Activated CD4-positive, CD25-positive, alpha-beta regulatory T cell (primary cell): ENCODE measurements around the gene PLVAP.

Experiments
- DNase-seq, 4 experiments: peaks; one replicate each; lab custom pipeline; 2025; lab: John Stamatoyannopoulos, UW

The PLVAP gene, protein sequence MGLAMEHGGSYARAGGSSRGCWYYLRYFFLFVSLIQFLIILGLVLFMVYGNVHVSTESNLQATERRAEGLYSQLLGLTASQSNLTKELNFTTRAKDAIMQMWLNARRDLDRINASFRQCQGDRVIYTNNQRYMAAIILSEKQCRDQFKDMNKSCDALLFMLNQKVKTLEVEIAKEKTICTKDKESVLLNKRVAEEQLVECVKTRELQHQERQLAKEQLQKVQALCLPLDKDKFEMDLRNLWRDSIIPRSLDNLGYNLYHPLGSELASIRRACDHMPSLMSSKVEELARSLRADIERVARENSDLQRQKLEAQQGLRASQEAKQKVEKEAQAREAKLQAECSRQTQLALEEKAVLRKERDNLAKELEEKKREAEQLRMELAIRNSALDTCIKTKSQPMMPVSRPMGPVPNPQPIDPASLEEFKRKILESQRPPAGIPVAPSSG

DNA sequence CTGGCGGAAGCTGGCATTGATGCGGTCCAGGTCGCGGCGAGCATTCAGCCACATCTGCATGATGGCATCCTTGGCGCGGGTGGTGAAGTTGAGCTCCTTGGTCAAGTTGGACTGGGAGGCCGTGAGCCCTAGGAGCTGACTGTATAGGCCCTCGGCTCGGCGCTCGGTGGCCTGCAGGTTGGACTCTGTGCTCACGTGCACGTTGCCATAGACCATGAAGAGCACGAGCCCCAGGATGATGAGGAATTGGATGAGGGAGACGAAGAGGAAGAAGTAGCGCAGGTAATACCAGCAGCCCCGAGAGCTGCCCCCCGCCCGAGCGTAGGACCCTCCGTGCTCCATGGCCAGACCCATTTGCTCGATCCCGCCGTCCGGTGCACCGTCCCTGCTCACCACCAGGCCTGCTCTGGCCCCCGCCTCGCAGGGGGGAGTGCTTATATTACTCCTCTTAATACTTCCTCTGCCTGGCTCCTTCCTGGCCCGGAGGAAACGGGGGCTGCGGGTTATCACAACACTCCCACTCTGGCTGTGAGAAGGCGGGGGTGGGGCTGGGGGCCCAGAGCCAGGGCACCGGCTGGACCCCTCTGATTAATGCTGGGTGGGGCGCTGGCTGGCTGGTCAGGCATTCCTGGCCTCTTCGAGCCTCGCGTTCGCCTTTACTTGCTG, at the start of gene PLVAP:
Gene PLVAP (minus strand): TSS at position 408 of the 666 bp plus-strand sequence. CDS start 54 bp downstream, at position 354.
- DNase-seq, result no peak

DNA sequence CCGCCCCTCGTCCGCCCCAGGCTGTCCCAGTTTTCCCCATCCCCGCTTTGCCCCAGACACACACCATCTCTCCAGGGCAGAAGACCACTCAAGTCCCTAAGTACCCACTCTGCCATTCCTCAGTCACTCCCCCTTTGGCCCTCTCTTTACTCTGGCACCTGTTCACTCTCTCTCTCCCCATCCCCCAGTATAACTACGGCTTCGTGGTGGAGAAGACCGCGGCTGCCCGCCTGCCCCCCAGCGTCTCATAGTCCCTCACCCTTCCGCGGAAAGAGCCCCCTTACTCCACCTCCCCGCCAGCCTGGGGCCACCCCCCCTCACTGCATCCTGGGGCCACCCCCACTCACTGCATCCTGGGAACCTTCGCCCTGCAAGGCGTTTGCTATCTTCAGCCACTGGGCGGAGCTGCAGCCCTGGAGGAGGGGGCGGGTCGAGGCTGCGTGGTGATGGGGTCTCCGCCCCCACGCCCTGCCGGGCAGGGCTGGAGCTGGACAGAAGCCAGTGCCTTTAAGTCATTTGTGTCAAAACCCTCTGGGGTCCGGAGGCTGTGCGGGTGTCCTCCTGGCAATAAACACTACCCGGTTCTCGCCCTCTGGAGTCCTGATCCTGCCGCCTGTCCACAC, 47.7 kb upstream of the PLVAP start:
- no peak for DNase-seq

DNA sequence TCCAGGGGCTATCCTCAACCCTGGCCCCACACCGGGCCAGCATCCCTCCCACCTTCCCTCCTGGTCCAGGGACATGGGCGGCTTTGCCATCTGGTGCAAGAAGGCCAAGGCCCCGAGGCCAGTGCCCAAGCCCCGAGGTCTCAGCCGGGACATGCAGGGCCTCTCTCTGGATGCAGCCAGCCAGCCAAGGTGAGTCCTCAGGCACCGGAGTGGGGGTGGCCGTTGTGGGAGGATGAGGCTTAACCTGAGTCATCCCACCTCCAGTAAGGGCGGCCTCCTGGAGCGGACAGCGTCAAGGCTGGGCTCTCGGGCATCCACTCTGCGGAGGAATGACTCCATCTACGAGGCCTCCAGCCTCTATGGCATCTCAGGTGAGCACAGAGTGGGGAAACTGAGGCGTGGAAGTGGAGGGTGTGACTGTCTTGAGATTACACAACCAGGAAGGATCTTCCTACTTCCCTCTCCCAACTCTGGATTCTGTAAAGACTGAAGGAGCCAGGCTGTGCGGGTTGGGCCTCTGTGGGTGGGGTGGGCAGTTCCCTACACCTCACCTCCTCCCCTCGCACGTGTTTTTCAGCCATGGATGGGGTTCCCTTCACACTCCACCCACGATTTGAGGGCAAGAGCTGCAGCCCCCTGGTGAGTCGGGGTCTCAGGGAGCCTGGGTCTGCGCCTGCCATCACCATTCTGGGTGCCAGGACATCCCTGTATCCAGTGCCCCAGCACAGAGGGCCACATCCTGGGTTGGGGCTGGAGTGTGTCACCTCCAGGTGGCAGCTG, 46.5 kb upstream of the PLVAP start:
- no peak for DNase-seq

DNA sequence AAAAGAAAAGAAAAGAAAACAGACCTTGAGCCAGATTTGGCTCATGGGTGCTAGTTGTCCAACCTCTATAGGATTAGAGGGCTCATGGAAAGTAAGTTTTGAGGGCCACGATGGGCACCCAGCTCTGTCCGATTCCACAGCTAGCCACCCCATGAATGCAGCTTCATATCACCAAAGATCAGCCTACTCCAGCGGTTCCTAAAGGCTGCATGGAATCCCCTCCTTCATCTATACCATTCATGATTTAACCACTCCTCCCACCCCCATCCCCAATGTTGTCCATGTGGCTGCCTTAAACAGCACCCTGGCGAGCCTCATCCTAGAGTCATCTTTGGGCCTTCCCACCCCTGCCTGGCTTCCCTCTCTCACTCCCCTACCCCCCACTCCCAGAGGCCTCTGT, 44.8 kb upstream of the PLVAP start:
- DNase-seq, result no peak

DNA sequence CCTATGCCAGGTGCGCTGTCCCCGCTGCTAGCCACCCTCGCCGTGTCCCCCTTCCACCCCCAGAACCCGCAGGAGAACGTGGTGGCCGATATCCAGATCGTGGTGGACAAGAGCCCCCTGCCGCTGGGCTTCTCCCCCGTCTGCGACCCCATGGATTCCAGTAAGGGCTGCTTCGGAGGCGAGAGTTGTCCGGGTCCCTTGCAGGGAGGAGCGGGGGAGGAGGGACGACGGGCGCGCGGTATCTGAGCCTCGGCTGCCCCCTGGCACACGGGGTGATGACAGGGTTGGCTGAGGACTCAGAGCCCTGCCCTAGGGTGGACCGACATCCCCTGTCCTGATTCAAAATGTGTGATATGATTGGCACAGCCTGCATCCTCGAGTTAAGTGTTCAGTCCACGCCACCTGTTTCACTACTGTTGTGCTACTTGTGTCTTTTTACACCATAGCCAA, 43.4 kb upstream of the PLVAP start:
- no peak for DNase-seq

DNA sequence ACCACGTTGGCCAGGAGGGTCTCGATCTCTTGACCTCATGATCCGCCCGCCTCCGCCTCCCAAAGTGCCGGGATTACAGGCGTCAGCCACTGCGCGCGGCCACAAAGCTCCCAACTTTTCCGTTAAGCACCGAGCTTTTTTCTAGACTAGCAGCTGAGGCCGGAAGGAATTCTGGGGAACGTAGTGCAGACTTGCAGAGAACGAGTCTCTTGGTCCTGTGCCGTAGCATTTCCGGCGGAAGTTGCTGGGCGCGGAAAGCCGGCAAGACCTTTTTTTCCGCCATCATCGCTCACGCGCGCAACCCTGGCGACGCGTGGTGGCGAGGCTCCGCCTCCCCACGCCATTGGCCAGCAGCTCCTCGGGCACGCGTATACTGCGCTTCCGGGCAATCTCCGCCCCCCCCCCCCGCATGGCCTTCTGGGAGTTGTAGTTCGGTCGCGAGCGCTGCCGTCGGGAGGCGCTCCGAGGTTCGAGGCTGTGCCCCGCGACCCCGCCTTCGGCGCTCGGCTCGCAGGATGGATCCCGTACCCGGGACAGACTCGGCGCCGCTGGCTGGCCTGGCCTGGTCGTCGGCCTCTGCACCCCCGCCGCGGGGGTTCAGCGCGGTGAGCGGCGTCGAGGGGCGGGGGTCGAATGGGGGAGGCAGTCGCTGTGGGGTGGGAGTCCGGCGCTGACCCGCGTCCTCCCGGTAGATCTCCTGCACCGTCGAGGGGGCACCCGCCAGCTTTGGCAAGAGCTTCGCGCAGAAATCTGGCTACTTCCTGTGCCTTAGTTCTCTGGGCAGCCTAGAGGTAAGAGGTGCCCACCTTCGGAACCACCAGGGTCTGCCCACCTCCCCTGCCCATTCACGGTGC, 42.7 kb upstream of the PLVAP start, which contains the start of gene MVB12A:
Gene MVB12A (plus strand): TSS at position 427 of the 854 bp plus-strand sequence. CDS start 89 bp downstream, at position 516.
- peak; percentile 86 to 95 (median 90) for DNase-seq

DNA sequence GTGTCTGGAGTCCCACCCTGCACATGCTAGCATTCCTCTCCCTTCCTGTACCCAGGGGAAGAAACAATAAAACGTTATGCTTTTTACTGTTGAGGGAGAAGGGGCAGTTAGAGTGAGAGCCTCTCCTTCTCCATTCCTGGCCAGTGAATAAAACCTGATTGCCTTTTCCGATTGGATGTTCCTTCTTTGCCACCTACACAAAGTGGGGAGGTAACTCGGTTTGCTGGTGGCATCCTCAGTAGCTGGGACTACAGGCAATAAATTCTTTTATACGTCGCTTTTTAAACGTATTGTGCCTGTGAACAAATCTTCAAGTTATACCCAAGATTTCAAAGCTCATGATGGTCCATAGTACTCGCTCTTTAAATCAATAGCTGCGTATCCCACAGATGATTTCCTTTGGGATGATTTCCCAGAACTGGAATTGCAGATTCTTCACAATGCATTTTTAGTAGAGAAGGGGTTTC, 42.0 kb upstream of the PLVAP start:
- no peak for DNase-seq

DNA sequence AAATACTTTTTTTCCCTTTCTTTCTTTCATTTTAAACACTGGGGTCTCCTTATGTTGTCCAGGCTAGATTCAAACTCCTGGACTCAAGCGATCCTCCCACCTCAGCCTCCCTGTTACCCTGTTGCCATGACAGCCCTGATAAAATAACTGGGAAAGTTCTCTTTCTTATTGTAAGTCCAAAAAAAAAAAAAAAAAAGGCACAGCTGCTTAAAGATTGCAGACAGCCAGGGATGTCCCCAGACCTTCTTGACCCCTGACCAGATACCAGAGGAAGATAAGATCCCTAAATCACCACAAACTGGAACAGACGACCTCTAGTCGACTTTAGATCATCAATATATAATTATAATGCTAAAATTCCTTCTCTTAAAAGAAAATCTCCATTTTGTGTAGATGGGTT, 41.6 kb upstream of the PLVAP start:
- DNase-seq, result no peak

DNA sequence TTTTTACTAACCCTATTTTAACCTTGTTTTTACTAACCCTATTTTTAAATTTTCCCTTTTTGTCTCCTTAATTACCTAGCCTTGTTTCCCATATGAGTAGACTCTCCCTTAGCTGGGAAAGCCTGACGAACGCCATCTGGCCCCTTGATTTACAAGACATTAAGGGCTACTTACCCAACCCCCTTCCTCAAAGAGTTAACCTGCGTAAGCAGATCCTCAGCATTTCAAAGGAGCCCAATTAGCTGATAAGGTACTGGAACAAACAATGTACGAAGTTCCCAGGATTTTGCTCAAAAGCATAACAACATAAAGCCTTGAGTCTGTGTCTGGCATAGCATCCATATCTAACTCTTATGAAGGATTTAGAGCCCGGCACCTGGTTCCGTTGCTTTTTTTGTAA, 38.0 kb upstream of the PLVAP start:
- DNase-seq, result no peak

DNA sequence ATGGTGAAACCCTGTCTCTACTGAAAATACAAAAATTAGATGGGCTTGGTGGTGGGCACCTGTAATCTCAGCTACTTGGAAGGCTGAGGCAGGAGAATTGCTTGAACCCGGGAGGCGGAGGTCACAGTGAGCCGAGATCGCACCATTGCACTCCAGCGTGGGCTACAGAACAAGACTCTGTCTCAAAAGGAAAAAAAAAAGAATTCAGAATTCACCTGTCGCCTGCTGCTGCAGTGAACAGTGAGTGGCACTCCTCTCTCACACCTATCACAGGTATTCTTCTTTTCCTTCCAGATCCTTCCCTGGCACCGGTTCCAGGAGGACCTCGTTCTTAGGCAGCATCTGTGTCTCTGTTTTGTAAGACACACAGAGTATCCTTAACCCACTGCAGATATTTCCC, 37.0 kb upstream of the PLVAP start:
- no peak for DNase-seq

DNA sequence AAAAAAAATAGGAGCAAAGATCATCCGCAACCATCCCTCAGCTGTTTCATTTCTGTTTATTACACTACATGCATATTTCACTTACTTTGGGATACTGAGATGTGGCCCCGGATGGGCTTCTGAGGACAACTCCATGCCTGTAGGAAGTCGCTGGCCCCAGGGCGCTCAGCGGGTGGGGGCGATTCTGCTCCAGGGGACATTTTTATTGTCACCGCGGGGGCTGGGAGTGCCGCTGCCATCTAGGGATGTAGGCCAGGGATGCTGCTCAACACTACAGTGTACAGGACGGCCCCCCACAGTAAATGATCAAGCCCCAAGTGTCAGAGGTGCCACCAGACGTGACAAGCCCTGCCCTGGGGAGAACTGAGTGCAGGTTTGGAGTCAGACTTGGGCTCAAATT, 34.7 kb upstream of the PLVAP start:
- DNase-seq, result no peak

DNA sequence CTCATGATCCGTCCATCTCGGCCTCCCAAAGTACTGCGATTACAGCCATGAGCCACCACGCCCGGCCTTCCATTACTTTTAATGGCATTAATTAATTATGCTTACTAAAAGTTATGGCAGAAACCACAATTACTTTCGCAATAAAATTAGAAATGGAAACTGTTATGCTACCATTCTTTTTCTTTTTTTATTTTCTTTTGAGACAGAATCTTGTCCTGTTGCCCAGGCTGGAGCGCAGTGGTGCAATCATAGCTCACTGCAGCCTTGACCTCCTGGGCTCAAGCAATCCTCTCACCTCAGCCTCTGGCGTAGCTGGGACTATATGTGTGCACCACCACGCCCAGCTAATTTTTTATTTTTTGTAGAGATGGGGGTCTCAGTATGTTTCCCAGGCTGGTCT, 32.8 kb upstream of the PLVAP start:
- no peak for DNase-seq

DNA sequence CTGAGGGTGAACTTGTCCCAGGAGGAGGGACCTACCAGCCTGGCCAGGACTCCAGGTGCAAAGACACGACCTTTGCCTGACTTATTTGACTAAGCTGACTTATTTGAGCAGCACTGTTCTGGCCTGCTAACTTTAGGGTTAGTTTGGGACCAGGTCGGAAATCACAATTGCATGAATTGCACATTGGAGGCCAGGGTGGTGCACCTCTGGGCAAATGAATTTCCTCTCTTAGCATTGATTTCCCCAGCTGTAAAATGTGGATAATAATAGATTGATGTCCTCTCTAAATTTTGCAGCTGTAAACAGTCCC, 29.7 kb upstream of the PLVAP start:
- DNase-seq, result no peak

DNA sequence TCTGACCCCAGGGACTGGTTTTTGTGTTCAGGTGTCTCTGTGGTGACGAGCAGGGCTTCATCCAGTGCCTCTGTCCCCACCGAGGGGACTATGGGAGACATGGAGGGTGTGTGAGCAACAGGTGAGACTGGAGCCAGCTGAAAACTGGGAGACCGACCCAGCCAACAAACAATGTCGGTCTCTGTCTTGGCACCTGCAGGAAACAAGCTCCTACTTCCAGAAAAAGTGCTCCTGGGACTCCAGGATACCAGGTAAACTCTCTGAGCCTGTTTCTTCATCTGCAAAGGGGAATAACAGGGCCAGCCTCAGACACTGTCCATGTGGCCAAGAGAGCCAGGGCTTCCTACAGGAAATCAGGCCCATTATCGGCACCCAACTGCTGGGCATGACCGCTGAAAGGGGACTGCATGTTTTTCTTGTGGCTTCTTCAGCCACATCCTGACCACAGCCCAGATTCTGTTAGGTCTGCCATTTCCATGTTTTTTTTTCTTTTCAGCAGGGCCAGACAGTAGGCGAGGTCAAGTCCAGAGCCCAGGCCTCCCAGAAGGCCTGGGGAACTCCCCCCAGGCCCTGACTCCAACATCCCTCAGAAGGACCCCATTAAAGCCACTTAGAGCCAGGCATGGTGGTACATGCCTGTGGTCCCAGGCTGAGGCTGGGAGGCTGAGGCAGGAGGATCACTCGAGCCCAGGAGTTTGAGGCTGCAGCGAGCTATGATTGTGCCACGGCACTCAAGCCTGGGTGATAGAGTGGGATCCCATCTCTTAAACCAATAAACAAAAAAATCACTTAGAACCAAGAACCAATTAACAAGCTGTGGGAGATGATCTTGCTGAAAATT, 29.1 kb upstream of the PLVAP start:
- no peak for DNase-seq

DNA sequence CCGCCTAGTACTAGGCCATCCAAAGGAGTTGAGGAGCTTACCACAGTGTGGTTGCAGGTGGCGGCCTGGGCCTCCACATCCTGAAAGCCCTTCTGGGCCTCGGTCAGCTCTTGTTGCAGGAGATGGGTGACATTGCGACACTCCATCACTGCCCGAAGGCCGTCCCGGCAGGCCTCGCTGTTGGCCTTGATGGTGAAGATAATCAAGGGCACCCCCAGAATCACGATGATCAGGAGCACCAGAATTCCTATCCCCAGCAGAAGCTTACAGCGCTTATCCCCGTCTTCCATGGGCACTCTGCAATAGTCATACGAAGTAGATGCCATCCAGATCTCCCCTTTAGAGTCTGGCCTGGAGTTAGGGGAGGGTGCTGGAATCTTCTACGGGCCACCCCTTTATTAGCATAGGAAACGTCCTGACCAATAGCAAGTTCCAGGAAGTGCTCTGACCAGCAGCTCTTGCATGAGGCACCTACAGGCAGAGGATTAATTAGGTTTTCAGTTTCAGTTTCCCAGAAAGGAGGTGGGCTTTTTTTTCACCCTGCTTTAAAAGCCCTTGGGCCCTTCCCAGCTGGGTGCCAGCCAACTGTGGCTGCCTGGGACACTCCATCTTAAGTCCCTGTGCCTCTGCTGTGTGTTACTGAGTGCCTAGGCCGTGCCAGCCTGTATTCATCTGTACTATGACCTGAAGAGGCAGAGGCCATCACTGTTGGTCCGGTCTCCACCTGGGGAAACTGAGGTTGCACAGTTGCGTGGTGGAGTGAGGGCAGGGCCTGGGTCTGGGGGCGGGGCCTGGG, 28.3 kb upstream of the PLVAP start, which contains the start of gene BST2:
Gene BST2 (minus strand): TSS at position 381 of the 796 bp plus-strand sequence. CDS start 55 bp downstream, at position 326.
- DNase-seq, result peak in 1 of 4 experiments; percentile 30

DNA sequence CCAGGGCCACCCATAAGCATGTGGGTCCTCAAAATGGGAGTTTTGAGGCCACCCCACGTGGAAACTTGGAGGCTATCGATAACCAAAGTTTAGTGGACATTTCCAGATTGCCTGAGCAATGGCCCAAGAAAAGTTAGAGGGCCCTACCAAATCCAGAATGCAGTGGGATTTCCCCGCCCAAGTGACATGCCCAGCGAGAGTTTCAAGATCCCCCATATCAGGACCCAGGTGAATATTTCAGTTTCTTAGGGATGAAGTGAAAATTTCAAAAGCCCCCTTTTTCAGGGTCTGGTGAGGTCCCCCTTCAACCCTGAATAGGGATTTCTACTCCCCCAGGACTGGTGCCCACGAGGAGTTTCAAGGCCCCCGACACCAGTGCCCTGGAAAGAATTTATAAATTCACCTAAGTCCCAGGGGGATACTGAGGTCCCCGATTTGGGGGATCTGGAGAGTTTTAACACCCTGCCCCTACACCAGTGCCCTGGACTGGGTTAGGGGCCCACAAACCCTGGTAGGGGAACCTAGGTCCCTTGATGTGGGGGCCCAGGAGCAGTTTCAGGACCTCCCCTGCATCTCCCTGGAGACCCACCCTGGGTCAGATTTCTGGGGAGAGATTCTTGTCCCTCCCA, 27.6 kb upstream of the PLVAP start:
- no peak for DNase-seq

DNA sequence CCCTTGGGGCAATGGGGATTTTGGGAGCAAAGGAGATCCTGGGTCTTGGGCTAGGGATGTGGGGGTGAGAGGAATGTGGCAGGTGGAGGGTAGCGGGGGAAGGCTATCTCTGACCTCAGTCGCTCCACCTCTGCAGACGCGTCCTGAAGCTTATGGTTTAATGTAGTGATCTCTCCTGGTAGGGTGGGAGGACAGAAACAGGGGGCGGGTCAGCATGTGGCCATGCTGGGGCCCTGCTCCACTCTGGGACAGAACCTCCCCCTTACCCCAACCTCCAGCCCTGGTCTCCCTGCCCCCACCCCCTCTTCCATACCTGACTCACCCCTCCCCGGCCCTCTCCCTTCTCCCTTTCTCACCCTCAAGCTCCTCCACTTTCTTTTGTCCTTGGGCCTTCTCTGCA, 26.9 kb upstream of the PLVAP start:
- no peak for DNase-seq

DNA sequence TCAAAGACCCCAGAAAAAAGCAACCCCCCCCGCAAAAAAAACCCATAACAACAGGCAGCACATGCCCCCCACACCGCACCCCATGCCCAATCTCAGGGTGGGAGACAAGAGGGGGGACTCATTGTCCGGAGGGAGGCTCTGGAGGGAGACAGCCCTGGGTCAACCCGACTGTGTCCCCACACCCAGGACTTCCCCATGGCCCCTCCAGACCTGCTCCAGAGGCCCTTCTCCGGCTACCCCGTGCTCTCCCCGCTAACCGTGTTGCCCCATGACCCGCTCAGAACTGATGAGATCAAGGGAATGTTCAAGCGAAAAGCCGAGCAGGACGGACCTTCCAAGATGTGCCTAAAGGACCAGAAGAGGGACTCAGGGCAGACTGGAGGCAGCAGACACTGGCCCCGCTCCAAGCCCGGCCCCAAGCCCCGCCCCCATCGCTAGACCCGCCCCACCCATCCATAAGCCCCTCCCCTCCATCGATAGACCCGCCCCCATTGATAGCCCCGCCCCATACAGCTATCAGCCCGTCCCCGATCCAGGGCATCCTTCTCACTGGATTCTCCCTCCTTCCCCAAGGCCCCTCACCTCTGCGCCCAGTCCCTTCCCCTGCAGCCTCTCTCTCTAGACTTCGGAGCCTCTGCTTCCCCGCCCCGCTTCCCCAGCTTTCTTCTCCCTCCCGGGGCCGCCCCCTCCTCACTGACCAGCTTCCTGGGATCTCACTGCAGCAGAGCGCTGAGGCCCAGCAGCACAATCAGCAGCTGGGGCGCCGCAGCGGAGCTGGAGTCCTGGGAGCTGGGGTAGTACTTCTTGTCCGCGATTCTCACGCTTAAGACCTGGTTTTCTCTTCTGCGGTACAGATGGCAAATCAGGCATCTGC, 26.1 kb upstream of the PLVAP start:
- DNase-seq, result peak in 3 of 4 experiments; percentile 29 to 48 (median 36)
